H1 (cell line): ENCODE results near the gene SRGAP2C. TPM values are rescaled to one million over a fixed set of nuclear protein-coding genes. Genes with fewer than 3 reads are reported as not detected.
A peak's percentile ranks its signal among the peaks of the same experiment; 100 is the strongest.

Experiments
- CTCF ChIA-PET: fragments of 300-600 bp; sonication (Branson Sonifier 250); formaldehyde crosslinking; loops from one replicate; lab custom pipeline; 2021; ENCODE audit not compliant: partially characterized antibody; lab: Charles Lee
- POLR2A ChIA-PET: fragments of 300-600 bp; sonication (Branson Sonifier 250); formaldehyde crosslinking; loops from one replicate; lab custom pipeline; 2021; ENCODE audit warnings: inconsistent platforms; ENCODE audit not compliant: partially characterized antibody; lab: Charles Lee
- DNase-seq, 2 experiments: peaks; one replicate each; pipeline versions ENCODE4 v3.0.0 to v3.0.0-alpha.2; 2010 to 2022; ENCODE audit warnings: low spot score in 2 of 2, low read depth in 1 of 2, mixed read lengths in 1 of 2
- FAIRE-seq: peaks from 2 replicates; lab custom pipeline; 2011; peaks lifted over from hg19 to GRCh38; lab: Jason Lieb, UNC
- H2AFZ ChIP-seq: 2 replicates; pipeline ENCODE4 v1.8.1; 2012; ENCODE audit warnings: low read length, inconsistent platforms
- H2AK5ac ChIP-seq: 2 replicates; pipeline ENCODE4 v1.6.1; 2013; ENCODE audit warnings: low read depth, low read length
- H2BK120ac ChIP-seq: replicated peaks from 2 replicates; pipeline ENCODE3; 2013; ENCODE audit warnings: low read depth, low read length, inconsistent platforms
- H2BK12ac ChIP-seq: 2 replicates; pipeline ENCODE4 v1.6.1; 2013; ENCODE audit warnings: low read depth, low read length
- H2BK15ac ChIP-seq: 2 replicates; pipeline ENCODE4 v1.6.1; 2013; ENCODE audit warnings: low read length
- H2BK20ac ChIP-seq: 2 replicates; pipeline ENCODE4 v1.6.1; 2013; ENCODE audit warnings: low read length
- H2BK5ac ChIP-seq: 2 replicates; pipeline ENCODE4 v1.6.1; 2013; ENCODE audit warnings: low read depth, low read length
- H3K14ac ChIP-seq: 2 replicates; pipeline ENCODE4 v1.6.1; 2013; ENCODE audit warnings: inconsistent platforms; ENCODE audit not compliant: insufficient read length
- H3K18ac ChIP-seq: 2 replicates; pipeline ENCODE4 v1.6.1; 2013; ENCODE audit warnings: low read length; ENCODE audit errors: extremely low read depth
- H3K23ac ChIP-seq: 2 replicates; pipeline ENCODE4 v1.6.1; 2013; ENCODE audit warnings: inconsistent platforms; ENCODE audit not compliant: insufficient read length
- H3K23me2 ChIP-seq: 2 replicates; pipeline ENCODE4 v1.6.1; 2013; ENCODE audit warnings: low read depth, low read length
- H3K27ac ChIP-seq: 2 replicates; pipeline ENCODE4 v1.6.1; 2011; ENCODE audit warnings: low read depth, low read length, inconsistent platforms
- H3K27me3 ChIP-seq, 4 experiments: replicated peaks in 1 of 4; 1 replicate in 1 of 4; 2 replicates in 3 of 4; pipeline versions ENCODE4 v1.6.1 to v1.8.1; 2011 to 2013; ENCODE audit warnings: low read length in 3 of 4, mild to moderate bottlenecking in 3 of 4, inconsistent platforms in 2 of 4, mixed read lengths in 2 of 4, moderate library complexity in 1 of 4; ENCODE audit not compliant: control insufficient read depth in 3 of 4, insufficient read depth in 3 of 4; ENCODE audit errors: extremely low read depth in 1 of 4
- H3K36me3 ChIP-seq, 4 experiments: 2 replicates each; pipeline versions ENCODE4 v1.6.1 to v1.8.1; 2011 to 2013; ENCODE audit warnings: mild to moderate bottlenecking in 4 of 4, low read length in 3 of 4, moderate library complexity in 2 of 4, control low read depth in 1 of 4, inconsistent platforms in 1 of 4; ENCODE audit not compliant: insufficient read depth in 4 of 4, control insufficient read depth in 2 of 4
- H3K4ac ChIP-seq: replicated peaks from 2 replicates; pipeline ENCODE3; 2013; ENCODE audit warnings: low read length, low read depth, mixed read lengths, inconsistent platforms; ENCODE audit not compliant: insufficient read length
- H3K4me1 ChIP-seq, 4 experiments: replicated peaks in 1 of 4; 1 replicate in 1 of 4; 2 replicates in 3 of 4; pipeline versions ENCODE4 v1.6.1 to v1.8.1; 2011 to 2013; ENCODE audit warnings: low read length in 3 of 4, inconsistent platforms in 2 of 4, mixed read lengths in 1 of 4; ENCODE audit not compliant: insufficient read depth in 4 of 4, control insufficient read depth in 3 of 4
- H3K4me2 ChIP-seq, 2 experiments: 2 replicates each; pipeline versions ENCODE4 v1.6.1 to v1.8.1; 2011 to 2013; ENCODE audit warnings: low read depth in 2 of 2, low read length in 2 of 2, control low read depth in 1 of 2, inconsistent platforms in 1 of 2, mild to moderate bottlenecking in 1 of 2; ENCODE audit not compliant: insufficient read depth in 1 of 2
- H3K4me3 ChIP-seq, 4 experiments: fragments of 200-600, 300-600 bp in 1 of 4; sonication (generic), shearing (Covaris generic), sonication (Bioruptor Twin) in 1 of 4; 2 replicates each; pipeline versions ENCODE4 v1.5.1 to v1.8.1; 2011 to 2016; ENCODE audit warnings: low read length in 4 of 4, low read depth in 3 of 4, control low read depth in 2 of 4, inconsistent platforms in 2 of 4, mild to moderate bottlenecking in 2 of 4, mixed read lengths in 1 of 4, moderate library complexity in 1 of 4; ENCODE audit not compliant: insufficient read depth in 2 of 4; ENCODE audit errors: extremely low read depth in 1 of 4
- H3K56ac ChIP-seq: replicated peaks from 2 replicates; pipeline ENCODE3; 2013; ENCODE audit warnings: low read depth, mild to moderate bottlenecking, mixed read lengths, low read length, inconsistent platforms; ENCODE audit not compliant: insufficient read length
- H3K79me1 ChIP-seq: 2 replicates; pipeline ENCODE4 v1.6.1; 2013; ENCODE audit warnings: low read depth, low read length, control low read depth
- H3K79me2 ChIP-seq, 2 experiments: 2 replicates each; pipeline versions ENCODE4 v1.6.1 to v1.8.1; 2012 to 2013; ENCODE audit warnings: low read length in 2 of 2, mild to moderate bottlenecking in 2 of 2, inconsistent platforms in 1 of 2; ENCODE audit not compliant: insufficient read depth in 2 of 2, control insufficient read depth in 1 of 2
- H3K9ac ChIP-seq, 4 experiments: replicated peaks in 1 of 4; 1 replicate in 1 of 4; 2 replicates in 3 of 4; pipeline versions ENCODE4 v1.6.1 to v1.8.1; 2011 to 2013; ENCODE audit warnings: low read depth in 3 of 4, low read length in 3 of 4, control low read depth in 2 of 4, mild to moderate bottlenecking in 2 of 4, moderate library complexity in 2 of 4, inconsistent platforms in 1 of 4; ENCODE audit errors: extremely low read depth in 1 of 4
- H3K9me3 ChIP-seq, 2 experiments: 2 replicates each; pipeline versions ENCODE4 v1.6.1 to v1.8.1; 2012 to 2013; ENCODE audit warnings: mild to moderate bottlenecking in 2 of 2, moderate library complexity in 2 of 2, control low read depth in 1 of 2, inconsistent platforms in 1 of 2, low read depth in 1 of 2, low read length in 1 of 2, mixed read lengths in 1 of 2; ENCODE audit not compliant: insufficient read depth in 2 of 2
- H4K20me1 ChIP-seq, 2 experiments: replicated peaks in 1 of 2; 2 replicates each; pipeline versions ENCODE3 to v1.8.1; 2011 to 2013; ENCODE audit warnings: inconsistent platforms in 2 of 2, low read length in 2 of 2, mild to moderate bottlenecking in 1 of 2; ENCODE audit not compliant: insufficient read depth in 2 of 2, control insufficient read depth in 1 of 2
- H4K5ac ChIP-seq: 2 replicates; pipeline ENCODE4 v1.6.1; 2013; ENCODE audit warnings: low read length, low read depth, mixed read lengths, inconsistent platforms; ENCODE audit not compliant: insufficient read length
- H4K8ac ChIP-seq: 2 replicates; pipeline ENCODE4 v1.8.0; 2013; ENCODE audit warnings: mild to moderate bottlenecking, moderate library complexity, low read length, inconsistent platforms; ENCODE audit not compliant: insufficient read depth; ENCODE audit errors: extremely low read depth
- H4K91ac ChIP-seq: replicated peaks from 2 replicates; pipeline ENCODE3; 2013; ENCODE audit warnings: low read length, mixed read lengths, inconsistent platforms; ENCODE audit not compliant: insufficient read length
- CEBPB ChIP-seq: IDR thresholded peaks from 2 replicates; pipeline ENCODE4 v1.6.1; 2012; ENCODE audit warnings: low read depth, low read length
- KDM5A ChIP-seq: fragments of 200-600 bp; IDR thresholded peaks from 2 replicates; pipeline ENCODE4 v1.7.1; 2012; ENCODE audit warnings: mild to moderate bottlenecking, low read length, inconsistent platforms, mixed read lengths
- RNF2 ChIP-seq: fragments of 200-900, 300-1000 bp; sonication (generic); IDR thresholded peaks from 2 replicates; pipeline ENCODE4 v1.7.1; 2016; ENCODE audit warnings: borderline replicate concordance, low read depth, mild to moderate bottlenecking, antibody characterized with exemption, low read length; ENCODE audit not compliant: poor library complexity, severe bottlenecking; ENCODE audit errors: missing control alignments
- WGBS, 2 experiments: shearing (Covaris generic) in 1 of 2; methylation state at CpG; one replicate each; pipeline versions ENCODE4 v1.1.6 to v1.1.7; 2013 to 2015; ENCODE audit warnings: low lambda C conversion rate in 2 of 2, mixed read lengths in 2 of 2, inconsistent platforms in 1 of 2, low coverage in 1 of 2, missing lambda C conversion rate in 1 of 2; ENCODE audit not compliant: insufficient replicate concordance in 2 of 2, insufficient coverage in 1 of 2, insufficient read length in 1 of 2; ENCODE audit errors: extremely low coverage in 1 of 2, missing lambda C conversion rate in 1 of 2; 5-methylcytosine and 5-hydroxymethylcytosine counted together
- polyA plus RNA-seq, 7 experiments: library from polyadenylated mRNA; depleted of rRNA in 3 of 7; stranded (reverse) in 5 of 7; unstranded in 2 of 7; fragments of >200 nt in 5 of 7; fragments of 200-250 nt in 2 of 7; gene quantifications; 1 replicate in 5 of 7; 2 replicates in 1 of 7; 4 replicates in 1 of 7; pipeline versions ENCODE4 v1.2.1 to v1.2.3, GENCODE V29; 2011 to 2013; ENCODE audit warnings: missing spikeins in 2 of 7, mixed read lengths in 2 of 7
- total RNA-seq: library from RNA; stranded (reverse); fragmentation: NEBNext Ultra II Directional; extraction: Animal tissue kit (Norgen Biotek cat#: 25700); gene quantifications from 2 replicates; pipeline ENCODE4 v1.2.1, GENCODE V29; 2021

SRGAP2C gene
- total and polyA plus RNA-seq, 2 of the 8 experiments (the other 6 are each of a cell fraction or from before 2014, with no cell fraction given): 2.5 to 25.2 TPM

- Histone ChIP-seq H3K14ac (no peak overlapping the region), H3K9ac (no peak overlapping the region), H2BK120ac (no peak overlapping the region), H4K91ac (no peak overlapping the region), H4K8ac (no peak overlapping the region), H2BK12ac (no peak overlapping the region), H4K20me1 (no peaks in the 10 kb centered on the region), H2AK5ac (no peak overlapping the region), H3K27ac (no peak overlapping the region), H3K56ac (no peak overlapping the region), H3K4me2 (no peak overlapping the region), H3K79me1 (no peaks in the 10 kb centered on the region), H3K23ac (no peak overlapping the region), H4K5ac (no peak overlapping the region), H2BK15ac (no peak overlapping the region), H3K79me2 (no peaks in the 10 kb centered on the region), H3K18ac (no peak overlapping the region), H3K27me3 (no peaks in the 10 kb centered on the region), H3K36me3 (no peaks in the 10 kb centered on the region), H3K23me2 (no peaks in the 10 kb centered on the region), H2BK20ac (no peak overlapping the region), H3K4ac (no peak overlapping the region), H2BK5ac (no peak overlapping the region), H3K9me3 (no peaks in the 10 kb centered on the region)
- FAIRE-seq (no peak), DNase-seq (no peak)
- POLR2A ChIA-PET: no interaction called here
- 88% methylated on average over 3 of the region's 3 CpGs; no CpG with 5 or more reads in 1 of the 2 experiments for WGBS, 2 experiments
- TF ChIP-seq RNF2: no peak
- no peak for TF ChIP-seq KDM5A
- TF ChIP-seq CEBPB: peak; percentile 89
- TF ChIP-seq, all 59 proteins: peak for 1
- H3K4me1 ChIP-seq: no peaks in the 10 kb centered on the region
- no peak overlapping the region for H3K4me3 ChIP-seq
- H2AFZ ChIP-seq: no peak overlapping the region
- CTCF ChIA-PET: no interaction called here
Measured at GRCh38 chr1:121413821-121414220, 229.0 kb downstream of the SRGAP2C start.
